Stimulated activated CD8-positive, alpha-beta memory T cell treated with anti-CD3 and anti-CD28 coated beads, Interleukin-7, amount 100 ng/mL, for 1 hour (primary cell): ENCODE data around the gene CLASP1.
"Not testable (repeated sequence)": the region's sequence is repeated elsewhere in the genome, so short reads cannot be mapped to it uniquely, and the experiment has no call there.

Source experiments
- DNase-seq, 2 donors: peaks; one replicate each; pipeline ENCODE4 v3.0.0-alpha.2; 2020; ENCODE audit warnings: low read depth in 2 of 2

The CLASP1 gene

DNA sequence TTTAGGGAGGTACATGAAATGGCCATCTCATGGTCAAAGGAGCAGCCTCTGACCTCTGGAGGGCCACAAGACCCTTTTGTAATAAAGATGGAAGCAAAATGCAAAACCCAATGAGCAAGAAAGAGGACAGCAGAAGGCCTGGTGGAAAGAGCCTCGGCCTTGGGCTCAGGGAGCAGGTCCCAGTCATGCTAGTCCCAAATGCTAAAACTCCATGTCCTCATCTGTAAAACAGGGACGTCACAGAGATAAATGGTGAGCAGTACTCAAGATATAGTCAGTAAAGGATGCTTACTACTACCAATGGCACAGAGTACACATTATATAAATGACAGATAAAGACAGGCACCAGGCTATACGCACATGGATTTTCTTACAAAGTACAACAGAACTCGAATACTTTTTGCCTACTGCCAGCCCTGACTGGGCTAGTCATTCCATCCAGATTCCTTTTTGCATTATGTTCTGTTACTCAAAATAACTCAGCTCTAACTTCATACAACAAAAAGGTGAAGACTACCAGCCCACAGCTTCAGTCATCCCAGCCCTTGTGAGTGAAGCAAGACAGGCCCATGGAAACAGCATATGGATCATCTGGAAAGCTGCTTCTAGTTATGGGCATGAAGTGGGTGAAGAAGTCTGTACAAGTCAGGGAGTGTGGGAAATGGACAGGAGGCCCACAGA lies 299.4 kb downstream of the CLASP1 start:
- DNase-seq = no peak

DNA sequence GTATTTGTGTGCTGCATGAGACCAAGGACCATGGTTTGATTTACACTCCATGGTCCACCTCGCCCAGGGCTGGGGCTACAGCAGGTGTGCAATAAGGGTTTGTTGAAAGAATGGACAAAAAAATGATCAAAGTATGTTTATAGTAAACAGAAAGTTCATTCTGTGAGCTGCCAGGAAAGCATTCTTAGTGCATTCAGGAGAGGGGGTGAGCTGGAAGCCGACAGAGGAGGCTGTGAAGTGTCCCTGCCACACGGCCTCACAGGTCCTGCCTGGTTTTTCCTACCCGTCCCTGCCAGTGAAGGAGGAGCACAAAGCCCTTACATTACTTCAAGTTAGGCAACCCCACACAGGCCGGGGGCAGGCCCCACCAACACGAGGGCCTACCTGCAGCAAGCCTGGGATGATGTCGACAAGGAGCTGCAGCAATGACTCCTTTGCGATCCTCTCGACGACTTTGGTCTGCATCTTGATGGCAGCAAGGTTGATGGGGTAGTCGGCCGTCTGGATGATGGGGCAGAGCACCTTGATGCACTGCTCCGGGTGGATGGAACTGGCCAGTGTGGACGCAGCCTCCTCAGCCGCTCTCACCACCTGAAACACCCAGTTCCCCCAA lies 301.0 kb downstream of the CLASP1 start:
- no peak for DNase-seq

DNA sequence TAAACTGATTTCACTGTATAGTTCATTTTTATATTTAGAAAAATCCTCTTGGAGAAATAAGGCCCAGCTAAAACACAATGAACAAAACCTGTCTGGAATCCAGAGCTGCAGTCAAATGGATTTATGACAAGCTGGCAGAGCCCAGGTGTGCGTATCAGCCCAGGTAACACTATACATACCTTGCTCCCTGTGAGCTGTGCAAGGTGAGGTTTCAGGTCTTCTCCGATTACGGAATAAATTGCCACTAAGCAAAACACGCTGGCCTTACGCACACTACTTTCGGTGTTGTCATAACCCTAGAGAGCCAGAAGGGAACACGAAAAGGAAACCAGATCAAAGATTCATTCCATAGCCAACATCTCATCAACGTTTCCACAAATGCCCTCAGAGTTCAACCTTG lies 302.4 kb downstream of the CLASP1 start:
- no peak for DNase-seq

DNA sequence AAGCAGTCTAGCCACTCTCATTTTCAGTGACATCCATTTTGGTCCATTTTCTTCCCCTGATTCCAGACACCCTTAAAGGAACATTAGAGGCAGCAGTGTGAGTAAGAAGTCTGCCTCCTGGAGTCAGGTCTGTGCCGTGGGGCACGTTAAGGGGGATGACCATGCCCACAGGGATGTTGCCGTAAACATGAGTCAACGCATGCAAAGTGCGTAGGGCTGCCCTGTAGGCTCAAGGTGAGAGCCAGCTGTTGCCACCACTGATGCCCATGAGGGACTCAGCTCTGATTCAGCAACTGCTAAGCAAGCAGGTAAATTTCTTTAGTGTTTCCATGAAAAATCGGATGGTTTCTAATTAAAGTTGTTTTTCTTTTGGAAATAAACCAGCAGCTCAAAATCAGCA lies 302.9 kb downstream of the CLASP1 start:
- DNase-seq = no peak

DNA sequence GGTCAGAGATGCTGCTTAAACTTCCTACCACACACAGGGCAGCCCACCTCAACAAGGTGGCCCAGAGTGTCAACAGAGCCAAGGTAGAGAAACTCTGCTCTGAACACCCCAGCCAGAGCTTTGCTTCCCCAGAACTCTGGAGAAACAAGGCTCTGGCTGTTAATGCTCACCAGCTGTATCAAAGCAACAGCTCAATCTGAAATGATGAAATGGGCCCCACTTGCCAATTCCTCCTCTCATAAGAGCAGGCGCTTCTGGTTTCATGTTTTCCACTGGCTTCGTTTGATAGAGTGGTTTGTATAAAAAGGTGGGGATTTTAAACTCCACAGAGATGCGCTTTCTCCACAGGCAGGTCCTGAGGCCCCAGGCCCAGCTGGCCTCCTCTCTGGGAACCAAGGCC lies 303.4 kb downstream of the CLASP1 start:
- DNase-seq = no peak

DNA sequence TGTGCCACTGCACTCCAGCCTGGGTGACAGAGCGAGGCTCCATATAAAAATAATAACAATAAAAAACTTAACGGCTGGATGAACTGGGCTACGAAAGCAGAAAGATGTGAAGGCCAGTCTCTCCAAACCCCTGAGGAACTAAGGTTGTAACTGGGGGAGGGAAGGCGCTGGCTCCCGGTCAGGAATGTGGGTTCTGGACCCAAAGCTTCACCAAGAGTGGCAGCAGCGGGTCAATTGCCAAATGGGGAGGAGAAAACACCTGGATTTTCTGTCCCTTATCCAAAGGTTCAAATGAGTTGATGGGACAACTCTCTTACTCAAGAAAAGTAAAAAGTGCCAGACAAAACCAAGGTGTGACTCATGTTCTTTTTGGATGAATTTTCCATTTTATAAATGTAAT lies 304.2 kb downstream of the CLASP1 start:
- no peak for DNase-seq

DNA sequence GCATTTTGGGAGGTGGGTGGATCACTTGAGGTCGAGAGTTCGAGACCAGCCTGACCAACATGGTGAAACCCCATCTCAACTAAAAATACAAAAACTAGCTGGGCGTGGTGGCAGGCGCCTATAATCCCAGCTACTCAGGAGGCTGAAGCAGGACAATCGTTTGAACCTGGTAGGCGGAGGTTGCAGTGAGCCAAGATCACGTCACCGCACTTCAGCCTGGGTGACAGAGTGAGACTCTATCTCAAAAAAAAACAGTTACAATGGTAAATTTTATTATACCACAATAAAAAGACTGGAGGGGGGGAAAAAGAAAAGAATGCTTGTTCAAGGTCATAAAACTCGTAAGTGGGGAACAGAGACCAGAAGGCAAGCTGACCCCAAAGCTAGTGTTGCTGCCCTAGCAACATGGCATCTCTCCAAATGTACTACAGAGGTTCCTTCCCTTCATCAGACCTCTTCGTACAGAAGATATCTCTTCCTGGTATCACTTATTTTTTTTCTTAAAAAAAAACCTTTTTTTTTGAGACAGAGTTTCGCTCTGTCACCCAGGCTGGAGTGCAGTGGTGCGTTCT lies 305.3 kb downstream of the CLASP1 start:
- not testable (repeated sequence) for DNase-seq

DNA sequence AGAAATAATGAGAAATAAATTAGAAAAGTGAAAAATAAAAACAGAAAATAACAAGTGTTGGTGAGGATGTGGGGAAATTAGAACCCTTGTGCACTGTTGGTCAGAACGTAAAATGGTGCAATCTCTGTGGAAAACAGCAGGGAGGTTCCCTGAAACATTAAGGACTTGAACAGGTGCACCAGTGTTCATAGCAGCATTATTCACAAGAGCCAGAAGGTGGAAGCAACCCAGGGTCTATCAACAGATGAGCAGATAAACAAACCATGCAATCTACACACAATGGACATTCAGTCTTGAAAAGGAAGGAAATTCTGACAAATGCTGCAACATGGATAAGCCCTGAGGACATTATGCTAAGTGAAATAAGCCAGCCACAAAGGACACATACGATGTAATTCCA lies 306.1 kb downstream of the CLASP1 start:
- DNase-seq = no peak

DNA sequence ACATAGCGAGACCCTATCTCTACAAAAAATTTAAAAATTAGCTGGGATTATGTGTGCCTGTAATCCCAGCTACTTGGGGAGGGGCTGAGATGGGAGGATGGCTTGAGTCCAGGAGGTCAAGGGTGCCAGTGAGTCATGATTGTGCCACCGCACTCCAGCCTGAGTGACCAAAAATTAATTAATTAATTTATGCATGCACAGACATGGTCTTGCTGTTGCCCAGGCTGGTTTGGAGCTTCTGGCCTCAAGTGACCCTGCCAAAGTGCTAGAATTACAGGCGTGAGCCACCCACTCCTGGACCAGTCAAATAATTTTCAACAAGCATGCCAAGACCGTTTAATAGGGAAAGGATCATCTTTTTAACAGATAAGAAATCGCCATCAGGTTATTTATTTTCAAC lies 306.5 kb downstream of the CLASP1 start:
- DNase-seq = no peak

DNA sequence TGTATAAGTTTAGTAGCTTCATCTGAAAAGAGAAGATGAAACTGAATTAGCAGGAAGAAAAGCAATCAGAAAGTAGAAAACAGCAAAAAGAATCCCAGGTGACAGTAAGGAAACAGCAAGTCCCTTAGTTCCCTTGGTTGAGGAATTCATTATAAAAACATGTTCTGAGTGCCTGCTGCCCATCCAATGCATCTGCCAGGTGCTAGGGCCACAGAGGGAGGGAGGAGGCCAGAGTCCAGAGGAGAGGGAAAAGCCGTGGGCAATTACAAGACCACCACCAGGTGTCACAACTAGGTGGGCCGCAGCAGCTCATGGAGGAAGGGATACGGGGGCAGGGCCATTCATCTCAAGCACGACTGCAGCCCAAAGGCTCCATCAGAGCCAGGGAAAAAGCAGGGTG lies 308.3 kb downstream of the CLASP1 start:
- no peak for DNase-seq

DNA sequence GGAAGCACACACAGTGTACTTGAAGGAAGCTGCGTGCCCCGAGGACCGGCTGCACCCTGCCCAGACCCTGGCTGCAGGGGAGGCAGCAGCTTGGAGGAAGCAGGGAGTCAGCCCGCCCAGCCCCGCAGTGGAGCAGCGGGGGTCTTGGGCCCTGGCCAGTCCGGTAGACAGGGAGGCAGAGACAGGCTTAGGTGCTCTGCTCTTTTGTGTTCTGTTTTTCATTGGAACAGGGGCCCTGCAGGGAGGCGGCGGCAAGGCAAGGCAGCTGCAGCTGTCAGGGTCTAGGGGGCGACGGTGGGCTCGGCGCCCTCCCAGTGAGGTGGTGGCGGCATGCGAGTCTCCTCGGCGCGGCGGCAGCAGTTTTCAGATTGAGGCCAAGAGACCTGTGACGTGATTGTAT lies 311.0 kb downstream of the CLASP1 start:
- no peak for DNase-seq

DNA sequence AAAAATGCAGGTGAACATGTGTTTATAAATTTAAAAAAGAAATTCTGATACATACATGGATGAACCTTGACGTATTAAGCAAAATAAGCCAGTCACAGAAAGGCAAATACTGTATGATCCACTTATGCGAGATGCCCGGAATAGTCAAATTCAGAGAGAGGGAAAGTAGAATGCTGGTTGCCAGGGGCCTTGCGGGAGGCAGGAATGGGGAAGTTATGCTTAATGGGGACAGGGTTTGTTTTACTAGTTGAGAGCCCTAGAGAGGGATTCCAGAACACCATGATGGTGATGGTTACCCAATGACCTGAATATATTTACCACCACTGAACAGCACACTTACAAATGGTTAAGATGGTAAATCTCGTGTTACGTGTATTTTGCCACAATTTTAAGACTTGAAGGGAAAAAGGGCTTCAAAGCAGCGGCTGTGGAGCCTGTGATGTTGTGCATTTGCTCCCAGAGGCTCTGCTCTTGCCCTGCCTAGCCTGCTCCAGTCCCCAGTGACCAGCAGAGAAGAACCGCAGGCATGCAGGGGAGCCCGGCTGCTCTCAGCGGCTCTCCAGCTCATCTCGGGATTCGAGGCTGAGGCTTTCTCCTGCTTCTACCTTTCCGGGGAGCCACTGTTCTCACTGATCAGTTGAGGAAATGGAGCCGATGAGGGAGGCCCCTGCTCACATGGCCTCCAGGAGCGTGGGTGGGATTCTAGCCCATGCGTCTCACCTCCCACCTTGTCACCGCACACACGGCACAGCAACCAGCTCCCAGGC lies 312.6 kb downstream of the CLASP1 start:
- DNase-seq = no peak

DNA sequence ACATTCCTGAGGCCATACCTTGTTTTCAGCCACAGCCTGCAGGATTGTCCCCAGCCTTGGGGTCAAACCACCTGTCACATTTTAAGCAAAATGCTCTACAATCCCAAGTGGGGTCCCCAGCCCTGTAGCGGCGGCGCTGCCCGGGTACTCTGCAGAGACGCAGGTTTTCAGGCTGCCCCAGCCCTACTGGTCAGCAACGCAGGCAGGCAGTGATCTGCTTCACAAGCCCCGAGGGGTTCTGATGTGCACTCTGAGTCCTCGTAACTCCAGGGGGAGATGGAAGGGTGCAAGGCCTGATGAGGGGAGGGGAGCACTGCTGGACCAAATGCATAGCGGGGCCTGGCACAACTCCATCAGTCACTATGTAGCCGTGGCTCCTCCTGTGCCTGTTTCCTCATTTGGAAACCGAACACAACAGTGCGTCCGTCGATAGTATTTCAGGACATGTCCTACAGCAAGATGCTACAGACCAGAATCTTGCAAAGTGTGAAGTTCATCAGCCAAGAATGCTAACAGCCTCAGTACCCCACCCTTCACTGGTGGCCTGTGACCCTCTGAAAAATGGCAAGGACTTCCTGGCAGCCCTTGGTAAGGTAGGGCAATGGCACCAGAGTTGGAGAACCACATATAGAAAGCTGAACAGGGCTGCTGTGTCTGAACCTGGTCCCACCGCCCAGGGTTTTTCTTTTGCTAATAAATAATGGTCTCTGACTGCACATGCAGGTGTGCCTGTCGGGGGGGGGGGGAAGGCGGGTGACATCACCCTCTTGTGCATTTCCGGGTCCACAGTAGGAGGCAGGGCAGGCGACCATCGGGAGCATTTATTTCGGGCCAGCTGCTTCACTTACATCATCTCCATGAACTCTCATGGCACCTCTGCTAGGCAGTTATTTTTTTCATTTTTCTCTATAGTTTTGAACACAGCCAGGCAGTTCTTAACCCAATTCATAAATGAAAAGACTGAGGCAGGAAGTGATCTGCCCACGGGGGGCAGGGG lies 313.7 kb downstream of the CLASP1 start:
- no peak for DNase-seq

DNA sequence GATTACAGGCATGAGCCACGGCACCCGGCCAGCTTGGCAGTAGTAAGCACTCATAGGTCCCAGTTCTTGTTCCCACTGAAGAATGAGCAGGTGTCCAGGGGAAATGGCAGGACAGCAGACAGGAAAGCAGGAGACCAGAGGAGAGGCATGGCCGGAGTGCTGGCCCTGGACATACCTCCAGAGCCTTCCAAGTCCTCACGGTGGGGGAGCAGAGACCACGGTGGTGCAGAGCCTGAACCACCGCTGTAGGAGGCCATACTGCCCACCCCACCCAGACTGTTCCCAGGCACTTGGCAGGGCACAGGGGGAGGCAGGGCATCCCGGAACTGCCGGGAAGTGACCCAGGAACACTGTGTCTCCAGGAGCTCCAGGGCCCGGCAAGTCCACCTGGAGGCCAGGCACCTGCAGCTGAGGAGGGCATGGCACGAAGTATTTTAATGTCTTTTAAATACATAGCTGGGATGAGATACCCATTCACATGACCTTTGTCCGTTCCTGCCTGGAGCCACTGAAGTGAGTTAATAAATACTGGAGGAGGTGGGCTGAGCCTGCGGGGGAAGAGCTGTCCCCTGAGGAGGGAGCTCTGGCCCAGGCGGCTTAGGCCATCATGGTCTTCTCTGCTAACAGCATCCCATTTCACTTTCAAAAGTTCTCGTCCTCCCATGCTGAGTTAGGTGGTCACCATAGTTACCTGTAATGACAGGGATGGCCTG lies 314.5 kb downstream of the CLASP1 start:
- no peak for DNase-seq

DNA sequence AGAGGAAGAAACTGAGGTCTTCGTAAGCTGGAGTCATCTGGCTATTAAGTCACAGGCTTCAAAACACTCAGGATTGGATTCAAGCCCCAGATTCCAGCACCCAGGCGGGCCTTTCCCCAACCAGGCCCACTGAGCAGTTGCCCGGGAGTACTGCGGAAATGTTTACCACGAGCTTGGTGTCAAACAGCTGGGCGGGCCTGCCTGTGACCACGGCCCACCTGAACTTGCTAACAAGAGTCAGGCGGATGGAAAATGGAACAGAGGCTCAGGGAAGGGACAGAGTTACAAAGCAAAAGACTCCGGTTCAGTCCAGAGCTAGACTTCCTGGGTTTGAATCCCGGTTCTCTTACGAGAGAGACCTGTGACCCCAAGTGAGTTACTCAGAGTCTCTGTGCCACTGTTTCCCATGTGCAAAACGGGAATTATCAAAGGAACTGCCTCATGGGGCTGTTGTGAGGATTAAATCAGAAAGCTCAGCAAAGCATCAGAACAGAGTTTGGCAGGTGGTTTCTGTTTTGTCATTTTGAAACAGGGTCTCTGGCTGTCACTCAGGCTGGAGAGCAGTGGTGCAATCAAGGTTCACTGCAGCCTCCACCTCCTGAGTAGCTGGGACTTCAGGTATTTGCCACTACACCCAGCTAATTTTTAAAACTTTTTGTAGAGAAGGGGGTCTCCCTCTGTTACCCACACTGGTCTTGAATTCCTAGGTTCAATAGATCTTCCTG lies 315.3 kb downstream of the CLASP1 start:
- DNase-seq = no peak

DNA sequence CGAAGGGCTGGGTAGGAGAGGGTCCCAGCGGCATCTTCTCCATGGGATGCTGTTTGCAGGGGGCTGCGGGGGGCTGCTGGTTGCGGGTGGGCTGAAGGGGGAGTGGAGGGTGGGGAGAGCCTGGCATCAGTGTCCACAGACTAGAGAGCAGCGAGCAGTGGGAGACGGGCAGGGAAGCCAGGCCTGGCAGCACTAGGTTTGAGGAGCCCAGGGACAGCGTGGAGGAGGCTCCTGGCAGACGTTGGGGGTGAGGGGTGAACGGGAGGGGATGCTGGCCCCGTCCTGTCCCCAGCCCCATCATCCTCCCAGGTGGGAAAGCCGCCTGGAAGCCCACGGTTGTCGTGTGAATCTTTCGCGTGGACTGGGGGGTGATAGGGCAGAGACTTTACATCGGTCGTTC lies 316.0 kb downstream of the CLASP1 start:
- DNase-seq = no peak

DNA sequence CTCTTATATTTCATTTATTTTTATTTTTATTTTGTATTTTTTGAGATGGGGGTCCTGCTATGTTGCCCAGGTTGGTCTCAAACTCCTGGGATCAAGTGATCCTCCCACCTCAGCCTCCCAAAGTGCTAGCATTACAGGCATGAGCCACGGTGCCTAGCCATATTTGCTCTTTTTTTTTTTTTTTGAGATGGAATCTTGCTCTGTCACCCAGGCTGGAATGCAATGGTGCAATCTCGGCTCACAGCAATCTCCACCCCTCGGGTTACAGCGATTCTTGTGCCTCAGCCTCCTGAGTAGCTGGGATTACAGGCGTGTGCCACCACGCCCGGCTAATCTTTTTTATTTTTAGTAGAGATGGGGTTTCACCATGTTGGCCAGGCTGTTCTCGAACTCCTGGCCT lies 317.9 kb downstream of the CLASP1 start:
- not testable (repeated sequence) for DNase-seq

DNA sequence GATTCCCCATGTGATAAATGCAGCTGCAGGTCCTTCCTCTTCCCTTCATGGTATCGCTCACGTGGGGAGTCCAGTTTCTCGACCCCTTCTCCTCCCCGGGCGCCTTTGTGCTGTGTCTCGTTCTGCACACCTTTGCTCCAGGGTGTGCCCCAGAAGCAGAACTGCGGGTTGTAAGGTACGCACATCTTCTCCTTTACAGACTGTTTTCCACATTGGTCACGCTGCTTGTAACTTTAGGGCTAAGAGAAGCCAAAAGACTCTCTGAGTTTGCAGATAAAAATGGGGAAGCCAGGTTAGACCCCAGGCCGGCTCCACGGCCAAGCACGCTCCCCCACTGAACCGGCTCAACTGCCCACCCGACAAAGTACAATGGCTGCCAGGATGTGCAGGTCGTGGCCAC lies 318.3 kb downstream of the CLASP1 start:
- DNase-seq = no peak

DNA sequence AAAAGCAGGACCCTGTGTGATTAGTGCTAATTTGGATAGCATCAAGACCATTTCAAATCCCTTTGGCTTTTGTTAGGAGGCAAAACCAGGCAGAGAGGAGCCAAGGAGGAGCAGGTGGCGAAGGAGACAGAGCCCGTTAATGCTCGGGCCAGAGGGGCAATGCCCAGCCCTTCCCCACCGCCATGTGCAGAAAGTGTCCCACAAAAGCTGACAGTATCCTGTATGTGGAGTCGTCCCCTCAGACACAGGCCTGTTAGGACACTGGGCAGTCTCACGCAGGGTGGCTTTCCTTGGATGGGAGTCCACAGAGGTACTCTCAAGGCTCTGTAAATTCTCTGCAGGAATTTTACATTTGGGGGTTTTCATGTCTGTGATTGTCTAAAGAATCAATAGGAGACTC lies 319.5 kb downstream of the CLASP1 start:
- no peak for DNase-seq

DNA sequence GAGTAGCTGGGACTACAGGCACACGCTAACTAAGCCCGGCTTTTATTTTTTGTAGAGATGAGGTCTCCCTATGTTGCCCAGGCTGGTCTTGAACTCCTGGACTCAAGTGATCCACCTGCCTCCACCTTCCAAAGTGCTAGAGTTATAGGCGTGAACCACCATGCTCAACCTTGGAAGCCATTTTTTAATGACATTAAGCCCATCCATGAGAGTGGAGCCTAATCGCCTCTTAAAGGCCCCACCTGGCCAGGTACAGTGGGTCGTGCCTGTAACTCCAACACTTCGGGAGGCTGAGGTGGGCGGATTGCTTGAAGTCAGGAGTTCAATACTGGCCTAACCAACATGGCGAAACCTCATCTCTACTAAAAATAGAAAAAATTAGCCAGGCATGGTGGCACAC lies 322.6 kb downstream of the CLASP1 start:
- DNase-seq = no peak
